Adrenal gland (tissue), 5 donors: Measurements from ENCODE around the gene NBEAL2.
A peak's percentile ranks its signal among the peaks of the same experiment; 100 is the strongest.

Source experiments
- POLR2A ChIP-seq, 2 donors: fragments of 450-650 bp; IDR thresholded peaks; one replicate each; pipeline ENCODE4 v1.6.1; 2017; ENCODE audit warnings: antibody characterized with exemption in 2 of 2, mild to moderate bottlenecking in 2 of 2, moderate library complexity in 1 of 2
- TF ChIP-seq, protein P1 (sequence below), 6 experiments: fragments of 450-650 bp in 4 of 6; fragments of 200-600 bp in 2 of 6; sonication (generic) in 1 of 6; IDR thresholded peaks; 1 replicate in 5 of 6; 2 replicates in 1 of 6; pipeline versions ENCODE4 v1.5.1 to v1.8.0; 2016 to 2021; ENCODE audit warnings: antibody characterized with exemption in 6 of 6, mild to moderate bottlenecking in 2 of 6, moderate library complexity in 1 of 6
- donor health status: DM: no; HTN: no; CAD: no.

DNA sequence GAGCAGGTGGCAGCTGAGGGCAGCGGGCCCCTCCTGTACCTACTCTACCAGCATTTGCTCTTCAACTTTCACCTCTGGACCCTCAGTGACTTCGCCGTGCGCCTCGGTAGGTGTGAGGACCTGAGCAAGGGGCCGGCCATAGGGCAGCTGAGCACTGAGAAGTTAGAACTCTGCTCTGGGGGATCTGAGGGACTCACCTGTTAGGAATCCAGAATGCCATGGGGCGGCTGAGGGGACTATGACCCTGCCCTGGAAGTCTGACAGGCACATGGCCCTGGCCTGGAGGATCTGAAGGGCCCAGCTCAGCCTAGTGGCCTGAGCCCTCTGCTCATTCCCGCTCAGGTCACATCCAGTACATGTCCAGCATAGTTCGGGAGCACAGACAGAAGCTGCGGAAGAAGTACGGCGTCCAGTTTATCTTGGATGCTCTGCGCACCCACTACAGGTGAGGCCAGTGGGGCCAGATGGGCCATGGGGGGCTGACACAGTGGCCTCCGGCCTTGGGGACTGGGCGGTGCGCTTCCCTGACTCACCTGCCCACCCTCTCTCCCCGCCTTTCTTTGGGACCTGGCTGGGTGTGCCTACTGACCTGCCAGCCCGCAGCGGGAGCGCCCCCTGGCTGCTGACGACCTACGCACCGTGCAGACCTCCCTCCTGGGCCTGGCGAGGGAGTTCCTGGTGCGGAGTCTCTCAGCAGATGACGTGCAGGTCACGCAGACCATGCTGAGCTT, 18.8 kb downstream of the NBEAL2 start:
- TF ChIP-seq, protein P1, sequence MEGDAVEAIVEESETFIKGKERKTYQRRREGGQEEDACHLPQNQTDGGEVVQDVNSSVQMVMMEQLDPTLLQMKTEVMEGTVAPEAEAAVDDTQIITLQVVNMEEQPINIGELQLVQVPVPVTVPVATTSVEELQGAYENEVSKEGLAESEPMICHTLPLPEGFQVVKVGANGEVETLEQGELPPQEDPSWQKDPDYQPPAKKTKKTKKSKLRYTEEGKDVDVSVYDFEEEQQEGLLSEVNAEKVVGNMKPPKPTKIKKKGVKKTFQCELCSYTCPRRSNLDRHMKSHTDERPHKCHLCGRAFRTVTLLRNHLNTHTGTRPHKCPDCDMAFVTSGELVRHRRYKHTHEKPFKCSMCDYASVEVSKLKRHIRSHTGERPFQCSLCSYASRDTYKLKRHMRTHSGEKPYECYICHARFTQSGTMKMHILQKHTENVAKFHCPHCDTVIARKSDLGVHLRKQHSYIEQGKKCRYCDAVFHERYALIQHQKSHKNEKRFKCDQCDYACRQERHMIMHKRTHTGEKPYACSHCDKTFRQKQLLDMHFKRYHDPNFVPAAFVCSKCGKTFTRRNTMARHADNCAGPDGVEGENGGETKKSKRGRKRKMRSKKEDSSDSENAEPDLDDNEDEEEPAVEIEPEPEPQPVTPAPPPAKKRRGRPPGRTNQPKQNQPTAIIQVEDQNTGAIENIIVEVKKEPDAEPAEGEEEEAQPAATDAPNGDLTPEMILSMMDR (IDR thresholded peaks at IDR 0.05): peak; percentile 83 to 93 (median 90)
- no peak for TF ChIP-seq POLR2A (IDR thresholded peaks at IDR 0.05)
